ENCODE data around the gene ELMOD1. TPM values are rescaled to one million over a fixed set of nuclear protein-coding genes. Genes with fewer than 3 reads are reported as not detected.
A peak's percentile ranks its signal among the peaks of the same experiment; 100 is the strongest.

ELMOD1 gene
- total and polyA plus RNA-seq, 2 experiments from 2014 or later: 1.2 to 1.6 TPM

DNA sequence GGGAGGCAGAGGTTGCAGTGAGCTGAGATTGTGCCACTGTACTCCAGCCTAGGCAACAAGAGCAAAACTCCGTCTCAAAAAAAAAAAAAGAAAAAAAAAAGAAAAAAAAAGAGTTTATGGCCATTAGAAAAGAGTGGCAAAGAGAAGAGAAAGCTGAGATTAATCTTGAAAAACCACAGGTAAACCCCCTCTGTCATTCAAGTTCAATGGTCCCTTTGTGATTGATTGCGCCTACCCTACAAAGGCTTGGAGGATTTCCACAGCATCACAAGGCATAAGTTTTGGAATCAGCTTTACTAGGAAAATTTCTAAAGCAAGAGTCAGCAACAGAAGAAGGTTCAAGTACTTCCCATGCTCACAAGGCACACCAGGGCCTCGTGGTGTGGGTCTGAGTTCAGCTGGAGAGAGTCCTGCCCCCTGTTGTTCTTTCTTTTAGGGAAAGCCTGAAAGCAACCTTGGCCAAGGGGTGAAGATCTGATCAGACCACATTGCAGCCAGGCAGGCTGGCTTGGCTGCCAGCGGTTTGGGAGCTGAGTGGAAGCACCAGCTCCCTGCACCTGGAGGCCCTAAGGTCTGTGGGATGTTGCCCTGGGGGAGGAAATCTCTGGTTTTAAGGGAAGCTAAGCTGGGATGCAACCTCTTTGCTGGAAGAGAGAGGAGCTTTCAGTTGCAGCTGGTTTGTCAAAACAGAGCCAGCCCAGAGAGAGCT, 79.1 kb downstream of the ELMOD1 start:
- DNase-seq (ENCODE audit: low spot score) (peak; percentile 40), ATAC-seq (peak; percentile 79)
- H3K79me2 ChIP-seq (replicated peaks; ENCODE audit: insufficient read depth): no peaks in the 10 kb centered on the region
- peaks cover 27% of the 10 kb centered on the region for H3K4me1 ChIP-seq (ENCODE audit: insufficient read depth)
- H3K36me3 ChIP-seq (ENCODE audit: insufficient read depth): no peaks in the 10 kb centered on the region
- H3K27ac Mint-ChIP-seq: no peak overlapping the region
- peaks cover 3% of the 10 kb centered on the region for H3K27me3 Mint-ChIP-seq (ENCODE audit: insufficient read depth, low read depth, poor library complexity)
- no peak overlapping the region for H3K4me3 Mint-ChIP-seq
- TF ChIP-seq, protein P1, sequence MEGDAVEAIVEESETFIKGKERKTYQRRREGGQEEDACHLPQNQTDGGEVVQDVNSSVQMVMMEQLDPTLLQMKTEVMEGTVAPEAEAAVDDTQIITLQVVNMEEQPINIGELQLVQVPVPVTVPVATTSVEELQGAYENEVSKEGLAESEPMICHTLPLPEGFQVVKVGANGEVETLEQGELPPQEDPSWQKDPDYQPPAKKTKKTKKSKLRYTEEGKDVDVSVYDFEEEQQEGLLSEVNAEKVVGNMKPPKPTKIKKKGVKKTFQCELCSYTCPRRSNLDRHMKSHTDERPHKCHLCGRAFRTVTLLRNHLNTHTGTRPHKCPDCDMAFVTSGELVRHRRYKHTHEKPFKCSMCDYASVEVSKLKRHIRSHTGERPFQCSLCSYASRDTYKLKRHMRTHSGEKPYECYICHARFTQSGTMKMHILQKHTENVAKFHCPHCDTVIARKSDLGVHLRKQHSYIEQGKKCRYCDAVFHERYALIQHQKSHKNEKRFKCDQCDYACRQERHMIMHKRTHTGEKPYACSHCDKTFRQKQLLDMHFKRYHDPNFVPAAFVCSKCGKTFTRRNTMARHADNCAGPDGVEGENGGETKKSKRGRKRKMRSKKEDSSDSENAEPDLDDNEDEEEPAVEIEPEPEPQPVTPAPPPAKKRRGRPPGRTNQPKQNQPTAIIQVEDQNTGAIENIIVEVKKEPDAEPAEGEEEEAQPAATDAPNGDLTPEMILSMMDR (conservative IDR thresholded peaks at IDR 0.05; ENCODE audit: low read depth in 2 of 2): peak in 1 of 2 experiments; percentile 38; a peak in 2 of 4 replicates
- TF ChIP-seq POLR2AphosphoS5 (IDR thresholded peaks at IDR 0.05; ENCODE audit: low read depth): no peak
- no peak for TF ChIP-seq JUNB (IDR thresholded peaks at IDR 0.05; ENCODE audit: unreplicated experiment)
- no peak for TF ChIP-seq CREB1 (CRISPR knock-in tag; IDR thresholded peaks at IDR 0.05; ENCODE audit: low read depth)
- no peak for TF ChIP-seq EZH2 (IDR thresholded peaks at IDR 0.05; ENCODE audit: low read depth, unreplicated experiment)
- TF ChIP-seq, protein P2, sequence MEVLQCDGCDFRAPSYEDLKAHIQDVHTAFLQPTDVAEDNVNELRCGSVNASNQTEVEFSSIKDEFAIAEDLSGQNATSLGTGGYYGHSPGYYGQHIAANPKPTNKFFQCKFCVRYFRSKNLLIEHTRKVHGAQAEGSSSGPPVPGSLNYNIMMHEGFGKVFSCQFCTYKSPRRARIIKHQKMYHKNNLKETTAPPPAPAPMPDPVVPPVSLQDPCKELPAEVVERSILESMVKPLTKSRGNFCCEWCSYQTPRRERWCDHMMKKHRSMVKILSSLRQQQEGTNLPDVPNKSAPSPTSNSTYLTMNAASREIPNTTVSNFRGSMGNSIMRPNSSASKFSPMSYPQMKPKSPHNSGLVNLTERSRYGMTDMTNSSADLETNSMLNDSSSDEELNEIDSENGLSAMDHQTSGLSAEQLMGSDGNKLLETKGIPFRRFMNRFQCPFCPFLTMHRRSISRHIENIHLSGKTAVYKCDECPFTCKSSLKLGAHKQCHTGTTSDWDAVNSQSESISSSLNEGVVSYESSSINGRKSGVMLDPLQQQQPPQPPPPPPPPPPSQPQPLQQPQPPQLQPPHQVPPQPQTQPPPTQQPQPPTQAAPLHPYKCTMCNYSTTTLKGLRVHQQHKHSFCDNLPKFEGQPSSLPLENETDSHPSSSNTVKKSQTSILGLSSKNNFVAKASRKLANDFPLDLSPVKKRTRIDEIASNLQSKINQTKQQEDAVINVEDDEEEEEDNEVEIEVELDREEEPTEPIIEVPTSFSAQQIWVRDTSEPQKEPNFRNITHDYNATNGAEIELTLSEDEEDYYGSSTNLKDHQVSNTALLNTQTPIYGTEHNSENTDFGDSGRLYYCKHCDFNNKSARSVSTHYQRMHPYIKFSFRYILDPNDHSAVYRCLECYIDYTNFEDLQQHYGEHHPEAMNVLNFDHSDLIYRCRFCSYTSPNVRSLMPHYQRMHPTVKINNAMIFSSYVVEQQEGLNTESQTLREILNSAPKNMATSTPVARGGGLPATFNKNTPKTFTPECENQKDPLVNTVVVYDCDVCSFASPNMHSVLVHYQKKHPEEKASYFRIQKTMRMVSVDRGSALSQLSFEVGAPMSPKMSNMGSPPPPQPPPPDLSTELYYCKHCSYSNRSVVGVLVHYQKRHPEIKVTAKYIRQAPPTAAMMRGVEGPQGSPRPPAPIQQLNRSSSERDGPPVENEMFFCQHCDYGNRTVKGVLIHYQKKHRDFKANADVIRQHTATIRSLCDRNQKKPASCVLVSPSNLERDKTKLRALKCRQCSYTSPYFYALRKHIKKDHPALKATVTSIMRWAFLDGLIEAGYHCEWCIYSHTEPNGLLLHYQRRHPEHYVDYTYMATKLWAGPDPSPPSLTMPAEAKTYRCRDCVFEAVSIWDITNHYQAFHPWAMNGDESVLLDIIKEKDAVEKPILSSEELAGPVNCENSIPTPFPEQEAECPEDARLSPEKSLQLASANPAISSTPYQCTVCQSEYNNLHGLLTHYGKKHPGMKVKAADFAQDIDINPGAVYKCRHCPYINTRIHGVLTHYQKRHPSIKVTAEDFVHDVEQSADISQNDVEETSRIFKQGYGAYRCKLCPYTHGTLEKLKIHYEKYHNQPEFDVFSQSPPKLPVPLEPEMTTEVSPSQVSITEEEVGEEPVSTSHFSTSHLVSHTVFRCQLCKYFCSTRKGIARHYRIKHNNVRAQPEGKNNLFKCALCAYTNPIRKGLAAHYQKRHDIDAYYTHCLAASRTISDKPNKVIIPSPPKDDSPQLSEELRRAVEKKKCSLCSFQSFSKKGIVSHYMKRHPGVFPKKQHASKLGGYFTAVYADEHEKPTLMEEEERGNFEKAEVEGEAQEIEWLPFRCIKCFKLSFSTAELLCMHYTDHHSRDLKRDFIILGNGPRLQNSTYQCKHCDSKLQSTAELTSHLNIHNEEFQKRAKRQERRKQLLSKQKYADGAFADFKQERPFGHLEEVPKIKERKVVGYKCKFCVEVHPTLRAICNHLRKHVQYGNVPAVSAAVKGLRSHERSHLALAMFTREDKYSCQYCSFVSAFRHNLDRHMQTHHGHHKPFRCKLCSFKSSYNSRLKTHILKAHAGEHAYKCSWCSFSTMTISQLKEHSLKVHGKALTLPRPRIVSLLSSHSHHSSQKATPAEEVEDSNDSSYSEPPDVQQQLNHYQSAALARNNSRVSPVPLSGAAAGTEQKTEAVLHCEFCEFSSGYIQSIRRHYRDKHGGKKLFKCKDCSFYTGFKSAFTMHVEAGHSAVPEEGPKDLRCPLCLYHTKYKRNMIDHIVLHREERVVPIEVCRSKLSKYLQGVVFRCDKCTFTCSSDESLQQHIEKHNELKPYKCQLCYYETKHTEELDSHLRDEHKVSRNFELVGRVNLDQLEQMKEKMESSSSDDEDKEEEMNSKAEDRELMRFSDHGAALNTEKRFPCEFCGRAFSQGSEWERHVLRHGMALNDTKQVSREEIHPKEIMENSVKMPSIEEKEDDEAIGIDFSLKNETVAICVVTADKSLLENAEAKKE (CRISPR knock-in tag; IDR thresholded peaks at IDR 0.05): peak; percentile 53; the same call in 1 of the 2 replicates
- no peaks in the 10 kb centered on the region for H3K36me3 Mint-ChIP-seq (ENCODE audit: low read depth)
- H3F3A ChIP-seq (replicated peaks; ENCODE audit: low read depth): no peaks in the 10 kb centered on the region
- H3K27me3 ChIP-seq (ENCODE audit: insufficient read depth): no peaks in the 10 kb centered on the region
- no peak overlapping the region for H3K27ac ChIP-seq (ENCODE audit: low read depth)
- H3K4me3 ChIP-seq: no peak overlapping the region
- peak overlapping the region; percentile 95 for H2AFZ ChIP-seq
- H3K4me1 Mint-ChIP-seq: peaks cover 15% of the 10 kb centered on the region
- 0 out of 2 replicates have a peak overlapping the region, but pooled peaks have one; percentile 14 for H3K4me2 ChIP-seq
- no peaks in the 10 kb centered on the region for H3K9me3 Mint-ChIP-seq
- no peaks in the 10 kb centered on the region for H3K9me2 ChIP-seq (ENCODE audit: insufficient read depth)
- no peaks in the 10 kb centered on the region for H4K20me1 ChIP-seq (replicated peaks; ENCODE audit: insufficient read depth)

Data from GM23338 (cell line).